Endothelial cell of umbilical vein (primary cell): ENCODE measurements around the gene PLEKHH2. TPM values are rescaled to one million over a fixed set of nuclear protein-coding genes. Genes with fewer than 3 reads are reported as not detected.

Experiments used
- BruUV-seq: library from RNA; stranded (reverse); fragments of 400-500 nt; replicated peaks from 2 replicates; lab custom pipeline; 2021; lab: Mats Ljungman, UMichigan
- CTCF ChIA-PET: fragments of 300-600, 350-600 bp; sonication (Branson Sonifier 250); formaldehyde crosslinking; loops from one replicate; lab custom pipeline; 2021; ENCODE audit warnings: antibody characterized with exemption, inconsistent platforms; lab: Charles Lee
- POLR2A ChIA-PET: fragments of 300-600, 350-600 bp; sonication (Branson Sonifier 250); formaldehyde crosslinking; loops from one replicate; lab custom pipeline; 2021; ENCODE audit warnings: antibody characterized with exemption, inconsistent platforms; lab: Charles Lee
- DNase-seq: peaks from one replicate; pipeline ENCODE4 v3.0.0-alpha.2; 2011; ENCODE audit warnings: low read depth, low spot score
- FAIRE-seq: peaks from 2 replicates; lab custom pipeline; 2011; peaks lifted over from hg19 to GRCh38; lab: Jason Lieb, UNC
- H2AFZ ChIP-seq: 2 replicates; pipeline ENCODE4 v1.6.0; 2012; ENCODE audit warnings: low read depth, low read length, control low read depth, inconsistent platforms
- H3K27ac ChIP-seq: 2 replicates; pipeline ENCODE4 v1.5.1; 2011; ENCODE audit warnings: low read depth, mild to moderate bottlenecking, control low read depth, low read length, moderate library complexity; ENCODE audit not compliant: insufficient read depth
- H3K27me3 ChIP-seq, 2 experiments: 2 replicates each; pipeline versions ENCODE4 v1.6.0 to v1.6.1; 2011; ENCODE audit warnings: low read length in 2 of 2, mixed read lengths in 1 of 2; ENCODE audit not compliant: control insufficient read depth in 2 of 2, insufficient read depth in 2 of 2
- H3K36me3 ChIP-seq, 2 experiments: 2 replicates in 1 of 2; 3 replicates in 1 of 2; pipeline ENCODE4 v1.5.1; 2011; ENCODE audit warnings: low read length in 2 of 2, mild to moderate bottlenecking in 1 of 2, moderate library complexity in 1 of 2; ENCODE audit not compliant: control insufficient read depth in 2 of 2, insufficient read depth in 2 of 2; ENCODE audit errors: extremely low read depth in 1 of 2
- H3K4me1 ChIP-seq: 3 replicates; pipeline ENCODE4 v1.5.1; 2011; ENCODE audit warnings: mild to moderate bottlenecking, low read length; ENCODE audit not compliant: control insufficient read depth, insufficient read depth; ENCODE audit errors: extremely low read depth
- H3K4me2 ChIP-seq: 2 replicates; pipeline ENCODE4 v1.6.1; 2011; ENCODE audit warnings: low read length, control low read depth, mixed read lengths; ENCODE audit not compliant: insufficient read depth
- H3K4me3 ChIP-seq, 3 experiments: fragments of 200-600 bp in 1 of 3; sonication (generic), shearing (Covaris generic) in 1 of 3; replicated peaks in 1 of 3; 2 replicates each; pipeline ENCODE4 v1.5.1; 2011 to 2016; ENCODE audit warnings: control low read depth in 3 of 3, low read length in 3 of 3, mild to moderate bottlenecking in 2 of 3, inconsistent platforms in 1 of 3, low read depth in 1 of 3, moderate library complexity in 1 of 3; ENCODE audit not compliant: insufficient read depth in 1 of 3
- H3K79me2 ChIP-seq: 2 replicates; pipeline ENCODE4 v1.6.0; 2012; ENCODE audit warnings: low read length, inconsistent platforms; ENCODE audit not compliant: control insufficient read depth, insufficient read depth
- H3K9ac ChIP-seq: replicated peaks from 2 replicates; pipeline ENCODE3; 2011; ENCODE audit warnings: low read length, control low read depth; ENCODE audit not compliant: insufficient read depth; ENCODE audit errors: extremely low read depth
- H3K9me1 ChIP-seq: replicated peaks from 3 replicates; pipeline ENCODE4 v1.6.0; 2011; ENCODE audit warnings: mild to moderate bottlenecking, low read length; ENCODE audit not compliant: control insufficient read depth, insufficient read depth; ENCODE audit errors: extremely low read depth
- H3K9me3 ChIP-seq: replicated peaks from 2 replicates; pipeline ENCODE4 v1.5.1; 2012; ENCODE audit warnings: low read length, inconsistent platforms; ENCODE audit not compliant: control insufficient read depth, insufficient read depth
- H4K20me1 ChIP-seq: replicated peaks from 2 replicates; pipeline ENCODE3; 2011; ENCODE audit warnings: mild to moderate bottlenecking, low read length; ENCODE audit not compliant: control insufficient read depth, insufficient read depth; ENCODE audit errors: extremely low read depth
- CTCF ChIP-seq, 2 donors: IDR thresholded peaks; 1 replicate in 1 of 2; 2 replicates in 1 of 2; pipeline ENCODE4 v1.5.1; 2011; ENCODE audit warnings: low read length in 2 of 2, mild to moderate bottlenecking in 2 of 2, moderate library complexity in 2 of 2, control low read depth in 1 of 2, inconsistent platforms in 1 of 2, low read depth in 1 of 2; ENCODE audit not compliant: insufficient read depth in 1 of 2; ENCODE audit errors: extremely low read depth in 1 of 2
- EZH2 ChIP-seq: IDR thresholded peaks from 2 replicates; pipeline ENCODE4 v1.6.1; 2012; ENCODE audit warnings: borderline replicate concordance, low read depth, mild to moderate bottlenecking, moderate library complexity, low read length, inconsistent platforms; ENCODE audit not compliant: severe bottlenecking
- FOS ChIP-seq: IDR thresholded peaks from 2 replicates; pipeline ENCODE4 v1.6.1; 2011; ENCODE audit warnings: mild to moderate bottlenecking, low read length, moderate library complexity, borderline replicate concordance; ENCODE audit not compliant: insufficient read depth
- GATA2 ChIP-seq: IDR thresholded peaks from 2 replicates; pipeline ENCODE4 v1.7.0; 2011; ENCODE audit warnings: low read depth, mild to moderate bottlenecking, moderate library complexity, mixed read lengths, low read length; ENCODE audit not compliant: insufficient read length, insufficient read depth
- JUN ChIP-seq: IDR thresholded peaks from 2 replicates; pipeline ENCODE4 v1.6.1; 2011; ENCODE audit warnings: borderline replicate concordance, low read depth; ENCODE audit not compliant: insufficient read length, insufficient read depth
- MAX ChIP-seq: IDR thresholded peaks from 2 replicates; pipeline ENCODE4 v1.6.1; 2011; ENCODE audit not compliant: insufficient read depth, insufficient read length
- MYC ChIP-seq: IDR thresholded peaks from one replicate; pipeline ENCODE4 v1.6.1; 2011; ENCODE audit warnings: mild to moderate bottlenecking, low read depth, low read length
- POLR2A ChIP-seq: IDR thresholded peaks from 2 replicates; pipeline ENCODE4 v1.6.1; 2012; ENCODE audit warnings: low read depth, mild to moderate bottlenecking, control low read depth, low read length
- POLR2AphosphoS5 ChIP-seq: IDR thresholded peaks from 2 replicates; pipeline ENCODE4 v1.6.1; 2012; ENCODE audit warnings: low read depth, mild to moderate bottlenecking, control low read depth, low read length, moderate library complexity; ENCODE audit not compliant: insufficient read depth
- dilution Hi-C: fragments of 300-500 bp; cut with MboI; formaldehyde crosslinking; loops from one replicate; pipeline ENCODE4 v1.15.0; 2019; ENCODE audit warnings: low sequenced_read_pairs; ENCODE audit not compliant: extremely low pct_ligation_motif_present
- intact Hi-C: fragments of 100-400 bp; cut with micrococcal nuclease; formaldehyde crosslinking; loops from one replicate; pipeline ENCODE4 v1.10.0; 2022
- polyA plus RNA-seq, 4 experiments: library from polyadenylated mRNA; depleted of rRNA in 3 of 4; stranded (reverse) in 3 of 4; unstranded in 1 of 4; fragments of >200 nt; gene quantifications; 2 replicates each; pipeline versions ENCODE4 v1.2.1 to v1.2.3, GENCODE V29; 2011 to 2012; ENCODE audit warnings: missing spikeins in 1 of 4
- total RNA-seq: library from RNA; stranded (reverse); gene quantifications from 2 replicates; pipeline ENCODE4 v1.2.3, GENCODE V29; 2021

Gene PLEKHH2
- total and polyA plus RNA-seq, 2 donors (not counting 3 experiments of a cell fraction or from before 2014, with no cell fraction given): 0.41 to 0.58 TPM

- no peaks in the 10 kb centered on the region for H4K20me1 ChIP-seq
- peak; percentile 73 for DNase-seq
- BruUV-seq: no TSS peak
- H3K27ac ChIP-seq: no peak overlapping the region
- H3K9me3 ChIP-seq: no peaks in the 10 kb centered on the region
- H3K79me2 ChIP-seq: no peaks in the 10 kb centered on the region
- H3K4me3 ChIP-seq: no peak overlapping the region
- H3K4me2 ChIP-seq: no peak overlapping the region
- dilution Hi-C loops: no loop called here
- peak; percentile 86 to 87 for TF ChIP-seq CTCF (IDR thresholded peaks at IDR 0.05; ENCODE audit: extremely low read depth in 1 of 2, insufficient read depth in 1 of 2, low read depth in 1 of 2, low read length in 2 of 2)
- no peak for TF ChIP-seq MAX
- no peaks in the 10 kb centered on the region for H3K36me3 ChIP-seq
- H3K9me1 ChIP-seq: no peaks in the 10 kb centered on the region
- H2AFZ ChIP-seq: no peak overlapping the region
- intact Hi-C loops: loop anchor here (1.0 kb wide), 1 partner anchor 266 kb away; no protein-coding TSS in a partner anchor
- H3K4me1 ChIP-seq: no peaks in the 10 kb centered on the region
- no peaks in the 10 kb centered on the region for H3K27me3 ChIP-seq
- POLR2A ChIA-PET: no interaction called here
- peak; percentile 93 for FAIRE-seq
- CTCF ChIA-PET: interaction anchor here (0.5 to 2.3 kb wide), 4 partner anchors 95 to 266 kb away, joined by 3 to 8 read pairs (median 5); no protein-coding TSS in a partner anchor
- no peak overlapping the region for H3K9ac ChIP-seq
Measured at GRCh38 chr2:43611987-43612894, 24.8 kb upstream of the PLEKHH2 start.

GRCh38 chr2:43612944-43613343, 24.1 kb upstream of the PLEKHH2 start:
- no peak for FAIRE-seq
- BruUV-seq: no TSS peak
- no peak for TF ChIP-seq GATA2
- TF ChIP-seq MYC: no peak
- TF ChIP-seq CTCF (IDR thresholded peaks at IDR 0.05; ENCODE audit: extremely low read depth in 1 of 2, insufficient read depth in 1 of 2, low read depth in 1 of 2, low read length in 2 of 2): no peak
- TF ChIP-seq EZH2: no peak
- no peak for TF ChIP-seq POLR2A
- no peak for TF ChIP-seq MAX
- TF ChIP-seq JUN: no peak
- TF ChIP-seq FOS: no peak
- TF ChIP-seq POLR2AphosphoS5: no peak
- intact Hi-C loops (loop anchor here (1.0 kb wide), 1 partner anchor 265 kb away; no protein-coding TSS in a partner anchor), dilution Hi-C loops (no loop called here)
- no peak for DNase-seq
- Histone ChIP-seq H3K4me2 (no peak overlapping the region), H2AFZ (no peak overlapping the region), H3K27me3 (no peaks in the 10 kb centered on the region), H3K4me3 (no peak overlapping the region), H3K9ac (no peak overlapping the region), H3K27ac (no peak overlapping the region), H3K9me3 (no peaks in the 10 kb centered on the region), H3K9me1 (no peaks in the 10 kb centered on the region), H3K36me3 (no peaks in the 10 kb centered on the region), H3K4me1 (no peaks in the 10 kb centered on the region), H3K79me2 (no peaks in the 10 kb centered on the region), H4K20me1 (no peaks in the 10 kb centered on the region)
- POLR2A ChIA-PET: no interaction called here
- CTCF ChIA-PET: interaction anchor here (0.8 to 2.3 kb wide), 2 partner anchors 186 to 206 kb away, joined by 3 to 6 read pairs; no protein-coding TSS in a partner anchor
